ENCODE data around the gene GRK5. TPM values are rescaled to one million over a fixed set of nuclear protein-coding genes. Genes with fewer than 3 reads are reported as not detected.

The GRK5 gene
- total RNA-seq, 1 experiment from 2014 or later, result 0.82 TPM

DNA sequence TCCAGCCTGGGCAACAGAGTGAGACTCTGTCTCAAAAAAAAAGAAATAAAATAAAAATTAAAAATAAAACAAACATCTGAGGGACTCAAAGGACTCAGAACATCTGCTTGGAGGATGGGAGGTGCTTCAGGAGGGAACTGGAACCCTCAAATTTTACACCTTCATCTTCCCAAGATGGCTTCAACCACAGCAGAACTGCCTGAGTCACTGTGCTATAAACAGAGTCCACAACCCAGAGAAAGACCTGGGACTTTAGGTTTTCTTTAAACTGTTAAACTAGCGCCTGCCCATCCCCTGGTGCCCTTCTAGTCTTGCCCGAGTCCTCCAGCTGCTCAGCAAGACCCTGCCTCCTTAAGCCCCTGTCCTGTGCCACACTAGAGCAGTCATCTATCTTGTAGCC is 294.3 kb downstream of the GRK5 start:
- intact Hi-C loops (cut with micrococcal nuclease), result no loop called here
- TF ChIP-seq, protein P1, sequence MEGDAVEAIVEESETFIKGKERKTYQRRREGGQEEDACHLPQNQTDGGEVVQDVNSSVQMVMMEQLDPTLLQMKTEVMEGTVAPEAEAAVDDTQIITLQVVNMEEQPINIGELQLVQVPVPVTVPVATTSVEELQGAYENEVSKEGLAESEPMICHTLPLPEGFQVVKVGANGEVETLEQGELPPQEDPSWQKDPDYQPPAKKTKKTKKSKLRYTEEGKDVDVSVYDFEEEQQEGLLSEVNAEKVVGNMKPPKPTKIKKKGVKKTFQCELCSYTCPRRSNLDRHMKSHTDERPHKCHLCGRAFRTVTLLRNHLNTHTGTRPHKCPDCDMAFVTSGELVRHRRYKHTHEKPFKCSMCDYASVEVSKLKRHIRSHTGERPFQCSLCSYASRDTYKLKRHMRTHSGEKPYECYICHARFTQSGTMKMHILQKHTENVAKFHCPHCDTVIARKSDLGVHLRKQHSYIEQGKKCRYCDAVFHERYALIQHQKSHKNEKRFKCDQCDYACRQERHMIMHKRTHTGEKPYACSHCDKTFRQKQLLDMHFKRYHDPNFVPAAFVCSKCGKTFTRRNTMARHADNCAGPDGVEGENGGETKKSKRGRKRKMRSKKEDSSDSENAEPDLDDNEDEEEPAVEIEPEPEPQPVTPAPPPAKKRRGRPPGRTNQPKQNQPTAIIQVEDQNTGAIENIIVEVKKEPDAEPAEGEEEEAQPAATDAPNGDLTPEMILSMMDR (IDR thresholded peaks at IDR 0.05; ENCODE audit: unreplicated experiment), result no peak
- no peak for DNase-seq (ENCODE audit: unreplicated experiment)
- ChIA-PET POLR2A (no interaction called here), CTCF (no interaction called here)
- Mint-ChIP-seq H3K4me3 (ENCODE audit: unreplicated experiment) (no peak overlapping the region), H3K27ac (ENCODE audit: low read depth, unreplicated experiment) (no peak overlapping the region), H3K27me3 (ENCODE audit: insufficient read depth, unreplicated experiment) (no peaks in the 10 kb centered on the region), H3K4me1 (ENCODE audit: insufficient read depth, unreplicated experiment) (no peaks in the 10 kb centered on the region), H3K36me3 (ENCODE audit: insufficient read depth, unreplicated experiment) (peaks cover 8% of the 10 kb centered on the region), H3K9me3 (ENCODE audit: unreplicated experiment) (no peaks in the 10 kb centered on the region)
- BruUV-seq (replicated peaks), result no TSS peak

DNA sequence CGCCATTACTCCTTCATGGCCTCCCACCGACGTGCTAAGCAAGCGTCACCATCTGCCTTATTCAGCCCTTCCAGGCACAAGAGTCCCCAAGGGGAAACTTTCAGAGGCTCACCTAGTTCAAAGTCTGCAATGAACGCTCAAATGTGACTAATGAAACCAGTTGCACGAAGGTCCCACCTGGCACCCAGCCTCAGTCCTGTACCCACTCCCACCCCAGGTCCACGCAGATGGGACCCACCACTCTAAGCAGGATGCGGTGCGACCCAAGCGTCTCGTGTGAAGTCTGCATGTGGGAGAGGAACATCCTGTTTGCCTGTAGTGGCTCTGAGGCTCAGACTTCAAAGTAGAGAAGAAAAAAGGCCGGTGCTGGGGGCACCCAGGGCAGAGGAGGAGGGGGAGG is 294.8 kb downstream of the GRK5 start:
- intact Hi-C loops (cut with micrococcal nuclease), result no loop called here

DNA sequence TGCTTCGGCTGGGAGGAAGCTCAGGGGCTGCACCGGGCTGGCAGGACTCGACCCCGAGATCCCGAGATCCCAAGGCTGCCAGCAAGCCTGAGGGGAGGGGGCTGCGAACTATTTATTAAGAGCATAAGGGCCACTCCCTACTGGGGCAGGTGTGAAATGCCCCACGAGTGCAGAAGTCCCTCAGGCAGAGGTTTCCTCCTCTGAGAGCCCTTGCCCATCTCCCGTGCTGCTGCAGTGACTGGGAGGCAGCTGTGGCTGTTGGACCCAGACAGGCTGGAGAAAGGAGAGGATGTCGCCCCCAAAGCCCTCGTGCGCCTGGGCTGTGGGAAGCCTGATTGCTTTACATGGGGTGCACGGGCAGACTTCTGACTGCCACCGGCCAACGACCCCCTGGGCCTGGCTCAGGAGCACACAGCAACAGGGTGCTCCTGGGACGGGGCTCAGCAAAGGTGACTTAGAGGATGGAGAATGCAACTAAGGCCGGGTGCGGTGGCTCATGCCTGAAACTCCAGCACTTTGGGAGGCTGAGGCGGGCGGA is 295.3 kb downstream of the GRK5 start:
- BruUV-seq (replicated peaks), result no TSS peak
- Mint-ChIP-seq H3K27ac (ENCODE audit: low read depth, unreplicated experiment) (no peak overlapping the region), H3K36me3 (ENCODE audit: insufficient read depth, unreplicated experiment) (peaks cover 8% of the 10 kb centered on the region), H3K4me1 (ENCODE audit: insufficient read depth, unreplicated experiment) (no peaks in the 10 kb centered on the region), H3K4me3 (ENCODE audit: unreplicated experiment) (no peak overlapping the region), H3K27me3 (ENCODE audit: insufficient read depth, unreplicated experiment) (no peaks in the 10 kb centered on the region), H3K9me3 (ENCODE audit: unreplicated experiment) (no peaks in the 10 kb centered on the region)
- ChIA-PET CTCF (no interaction called here), POLR2A (no interaction called here)
- DNase-seq (ENCODE audit: unreplicated experiment), result no peak
- intact Hi-C loops (cut with micrococcal nuclease), result no loop called here
- TF ChIP-seq, protein P1 (IDR thresholded peaks at IDR 0.05; ENCODE audit: unreplicated experiment), result no peak

More for the DNA sequence above, 294.8 kb downstream of the GRK5 start:
- no TSS peak for BruUV-seq (replicated peaks)
- CTCF ChIA-PET, result no interaction called here
- Mint-ChIP-seq H3K4me1 (ENCODE audit: insufficient read depth, unreplicated experiment) (no peaks in the 10 kb centered on the region), H3K27ac (ENCODE audit: low read depth, unreplicated experiment) (no peak overlapping the region), H3K36me3 (ENCODE audit: insufficient read depth, unreplicated experiment) (peaks cover 8% of the 10 kb centered on the region), H3K9me3 (ENCODE audit: unreplicated experiment) (no peaks in the 10 kb centered on the region), H3K4me3 (ENCODE audit: unreplicated experiment) (no peak overlapping the region), H3K27me3 (ENCODE audit: insufficient read depth, unreplicated experiment) (no peaks in the 10 kb centered on the region)
- DNase-seq (ENCODE audit: unreplicated experiment), result no peak
- TF ChIP-seq, protein P1 (IDR thresholded peaks at IDR 0.05; ENCODE audit: unreplicated experiment), result no peak
- POLR2A ChIA-PET, result no interaction called here

DNA sequence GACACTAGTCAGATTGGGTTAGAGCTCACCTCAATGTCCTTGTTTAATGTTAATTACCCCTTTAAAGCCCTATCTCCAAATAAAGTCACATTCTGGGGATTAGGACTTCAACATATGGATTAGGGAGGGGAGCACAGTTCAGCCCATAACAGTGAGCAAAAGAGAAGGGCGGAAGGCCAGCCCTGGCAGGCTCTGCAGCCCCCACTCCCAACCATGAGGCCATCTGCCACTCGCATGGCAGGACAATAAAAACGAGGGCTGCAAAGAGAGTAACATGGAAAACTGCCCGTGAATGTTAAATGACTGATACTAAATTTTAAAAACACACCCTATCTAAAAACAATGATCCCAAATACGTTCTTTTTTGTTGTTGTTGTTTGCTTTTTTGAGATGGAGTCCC is 296.4 kb downstream of the GRK5 start:
- Mint-ChIP-seq H3K36me3 (ENCODE audit: insufficient read depth, unreplicated experiment) (peaks cover 7% of the 10 kb centered on the region), H3K9me3 (ENCODE audit: unreplicated experiment) (no peaks in the 10 kb centered on the region), H3K27ac (ENCODE audit: low read depth, unreplicated experiment) (no peak overlapping the region), H3K27me3 (ENCODE audit: insufficient read depth, unreplicated experiment) (no peaks in the 10 kb centered on the region), H3K4me3 (ENCODE audit: unreplicated experiment) (no peak overlapping the region), H3K4me1 (ENCODE audit: insufficient read depth, unreplicated experiment) (no peaks in the 10 kb centered on the region)
- CTCF ChIA-PET, result no interaction called here
- no peak for DNase-seq (ENCODE audit: unreplicated experiment)
- BruUV-seq (replicated peaks), result no TSS peak
- TF ChIP-seq, protein P1 (IDR thresholded peaks at IDR 0.05; ENCODE audit: unreplicated experiment), result no peak
- intact Hi-C loops (cut with micrococcal nuclease), result no loop called here
- POLR2A ChIA-PET, result no interaction called here
